Stimulated activated naive CD8-positive, alpha-beta T cell treated with anti-CD3 and anti-CD28 coated beads, Interleukin-15, Interleukin-2, amounts not matched to agents 100 U/mL and 50 U/mL, for 24 hours (primary cell): ENCODE results near the gene DNAJB9.

Experiments used
- ATAC-seq: fragments of 150-1000 bp; cut with Tn5 transposase; one replicate; pipeline ENCODE4 v1.10.0; 2021
- DNase-seq: peaks from one replicate; pipeline ENCODE4 v3.0.0; 2021

The DNAJB9 gene

DNA sequence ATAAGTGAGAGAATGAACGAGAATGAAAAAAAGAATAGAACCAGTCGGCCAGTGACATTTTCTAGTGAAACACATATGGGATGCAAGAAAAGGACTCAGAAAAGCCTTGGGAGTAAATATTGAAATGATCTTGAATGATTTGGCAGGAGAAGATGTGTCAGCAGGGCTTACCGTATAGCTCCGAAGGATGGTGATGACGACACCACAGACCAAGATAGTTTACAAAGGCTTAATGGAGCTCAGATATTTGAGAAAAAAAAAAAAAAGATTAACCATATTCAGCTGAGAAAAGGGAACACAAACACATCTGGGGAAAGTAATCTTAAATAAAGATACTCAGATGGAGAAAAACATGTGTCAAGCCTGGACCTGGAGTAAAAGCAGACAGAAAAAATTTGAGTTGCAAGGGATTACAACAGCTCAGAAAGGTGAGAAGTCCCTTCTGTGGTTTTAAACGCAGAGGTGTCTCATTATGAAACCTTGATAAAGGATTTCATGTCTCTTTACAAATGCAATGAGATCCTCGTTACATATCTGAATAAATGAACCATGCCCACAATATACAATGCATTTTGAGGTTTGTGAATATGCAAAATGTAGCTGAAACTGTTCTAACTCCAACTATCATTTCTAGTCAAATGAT is 36.0 kb downstream of the DNAJB9 start:
- no peak for DNase-seq
- ATAC-seq = peak; percentile 39

DNA sequence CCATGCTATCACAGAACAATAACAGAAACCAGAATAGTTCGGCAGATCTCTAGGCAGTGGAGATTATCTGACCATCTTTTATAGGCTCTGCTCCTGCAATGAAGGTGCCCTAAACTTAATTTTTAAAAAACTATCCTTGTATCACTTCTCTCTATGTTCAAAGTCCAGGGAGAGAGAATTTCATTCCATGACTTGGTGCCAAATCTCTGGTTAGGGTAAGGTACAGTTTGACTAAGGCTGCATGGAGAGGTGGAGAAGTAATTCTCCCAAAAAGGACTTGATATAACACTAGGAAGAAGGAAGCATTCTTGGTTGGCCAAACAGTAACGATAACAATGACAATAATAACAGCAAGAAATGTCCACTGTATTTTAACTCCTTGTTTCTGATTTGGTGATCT is 40.0 kb downstream of the DNAJB9 start:
- no peak for ATAC-seq
- no peak for DNase-seq

DNA sequence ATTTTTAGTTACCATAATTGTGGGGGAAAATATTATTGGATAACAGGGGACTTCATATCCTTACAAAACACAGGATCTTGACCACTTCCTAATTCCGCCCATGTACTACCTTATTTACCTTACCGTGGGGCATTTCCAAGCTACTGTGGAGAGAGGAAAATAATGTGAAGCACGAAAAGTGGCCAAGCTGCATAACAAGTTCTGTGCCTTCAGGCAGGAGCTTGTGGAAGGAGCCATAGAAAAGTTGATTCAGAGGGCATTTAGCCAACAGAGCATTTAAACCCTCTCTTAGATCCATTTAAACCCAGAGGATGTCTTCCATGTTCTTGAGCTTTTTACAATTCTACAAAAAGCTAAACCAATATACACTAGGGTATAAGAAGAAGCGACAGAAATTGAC is 41.6 kb downstream of the DNAJB9 start:
- DNase-seq = no peak
- ATAC-seq = no peak

DNA sequence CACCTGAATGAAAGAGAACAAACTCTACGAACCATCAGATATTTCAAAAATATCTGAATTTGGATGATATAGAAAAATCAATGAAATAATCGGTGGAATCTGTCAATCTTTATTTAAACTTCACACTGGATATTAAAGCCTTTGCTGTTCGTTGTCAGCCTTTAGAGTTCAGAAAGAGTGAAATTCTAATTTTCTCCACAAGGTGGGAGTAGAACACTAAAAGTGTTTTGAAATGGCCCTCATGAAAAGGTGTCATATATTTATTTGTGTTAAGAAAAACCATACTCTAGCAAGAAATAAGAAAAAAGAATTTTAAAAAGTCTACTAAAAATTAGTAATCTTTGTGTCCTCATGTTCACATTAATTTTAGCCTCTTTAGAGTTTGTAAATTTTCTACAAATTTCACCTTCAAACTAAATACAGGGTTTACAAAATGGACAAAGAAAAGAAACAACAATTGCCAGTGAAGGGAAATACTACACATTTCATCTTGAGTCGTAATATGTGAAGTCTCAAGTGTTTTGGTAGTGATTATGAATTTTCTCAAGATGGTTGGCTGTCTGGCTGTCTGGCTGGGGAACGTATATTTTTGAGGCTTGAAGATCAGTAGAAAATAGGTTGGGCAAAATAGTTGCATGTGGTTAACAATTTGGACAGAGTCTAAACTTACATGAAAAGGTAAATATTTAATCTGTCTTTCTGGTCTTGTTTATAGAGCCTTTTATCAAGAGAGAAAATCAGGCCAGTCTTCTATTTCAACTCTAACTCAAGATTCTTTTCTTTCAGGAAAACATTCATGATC is 43.7 kb downstream of the DNAJB9 start:
- ATAC-seq (no peak), DNase-seq (no peak)

DNA sequence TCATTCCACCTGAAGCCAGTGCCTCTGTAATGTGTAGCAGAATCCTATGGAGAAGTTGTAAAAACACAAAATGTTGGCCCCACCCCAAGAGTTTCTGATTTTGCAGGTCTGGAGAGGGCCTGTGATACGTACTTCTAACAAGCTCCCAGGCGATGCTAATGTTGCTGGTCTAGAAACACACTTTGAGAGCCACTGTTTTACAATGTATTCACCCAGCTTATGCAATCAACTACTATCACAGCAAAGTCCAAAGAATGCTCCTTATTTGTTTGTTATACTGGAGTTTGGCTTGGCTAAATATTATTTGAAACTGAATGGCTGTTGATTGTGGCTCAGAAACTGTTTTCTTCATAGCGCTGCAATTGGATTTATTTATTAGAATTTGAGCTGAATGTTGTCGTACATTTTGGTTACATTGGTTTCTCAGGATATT is 44.3 kb downstream of the DNAJB9 start:
- DNase-seq = no peak

DNA sequence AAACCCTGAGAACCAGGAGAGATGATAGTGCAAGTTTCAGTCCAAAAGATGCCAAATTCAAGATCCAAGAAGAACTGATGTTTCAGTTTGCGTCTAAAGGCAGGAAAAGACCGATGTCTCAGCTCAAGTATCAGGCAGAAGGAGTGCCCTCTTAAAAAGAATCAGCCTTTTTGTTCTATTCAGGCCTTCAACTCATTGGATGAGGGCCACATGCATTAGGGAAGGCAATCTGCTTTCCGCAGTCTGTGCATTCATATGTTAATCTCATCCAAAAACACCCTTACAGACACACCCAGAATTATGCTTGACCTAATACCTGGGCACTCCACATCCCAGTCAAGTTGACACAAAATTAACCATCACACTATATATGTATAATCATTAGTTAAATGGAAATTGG is 45.2 kb downstream of the DNAJB9 start:
- ATAC-seq = no peak
- DNase-seq = no peak

More for the DNA sequence above, 44.3 kb downstream of the DNAJB9 start:
- no peak for ATAC-seq

DNA sequence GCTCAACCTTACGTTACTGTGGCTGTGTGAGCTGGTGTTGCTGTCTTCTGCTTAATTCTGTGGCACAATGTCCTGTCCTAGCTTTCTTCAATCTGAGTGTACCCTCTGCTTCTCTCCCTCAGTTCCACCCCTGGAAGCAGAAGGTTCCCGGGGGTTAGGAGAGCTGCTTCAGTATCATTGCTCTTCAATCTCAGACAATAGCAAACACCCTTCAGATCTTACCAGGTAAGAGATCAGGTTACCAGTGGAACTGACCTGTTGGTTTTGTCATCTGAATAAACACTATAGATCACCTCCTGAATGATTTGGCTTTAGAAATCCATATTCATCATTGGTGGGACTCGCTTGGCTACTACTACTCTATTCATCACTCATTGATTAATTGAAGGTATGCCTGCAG is 48.4 kb downstream of the DNAJB9 start:
- ATAC-seq = no peak
- DNase-seq = no peak

DNA sequence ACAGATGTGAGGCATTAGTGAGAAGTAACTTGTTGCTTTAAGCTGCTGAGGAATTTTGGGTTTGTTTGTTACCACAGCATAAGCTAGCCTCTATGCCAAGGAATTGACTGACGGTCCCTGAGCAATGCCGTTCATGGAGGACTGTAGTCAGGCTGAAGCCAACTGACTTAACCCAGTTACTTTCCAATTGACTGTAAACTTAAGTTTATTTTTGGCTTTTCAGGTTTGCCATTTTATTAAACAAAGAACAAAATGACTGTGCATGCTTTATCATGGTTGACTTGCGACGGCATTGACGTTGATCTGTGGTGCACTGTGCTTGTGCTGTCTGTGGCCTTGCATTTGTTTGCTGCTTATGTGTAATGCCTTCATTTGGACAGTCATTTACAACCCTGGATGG is 53.5 kb downstream of the DNAJB9 start:
- DNase-seq (no peak), ATAC-seq (no peak)
